T-helper 2 cell treated with Interferon-gamma antibody and Interleukin-4, amounts not matched to agents 100 ng/mL and 5 ng/mL, for 36 hours (primary cell): Measurements from ENCODE around the gene SVIL. TPM values are rescaled to one million over a fixed set of nuclear protein-coding genes. Genes with fewer than 3 reads are reported as not detected.
"Not testable (repeated sequence)": the region's sequence is repeated elsewhere in the genome, so short reads cannot be mapped to it uniquely, and the experiment has no call there.

Experiments used
- intact Hi-C: fragments of 100-400 bp; cut with micrococcal nuclease; formaldehyde crosslinking; loops from one replicate; pipeline ENCODE4 v1.15.1; 2023
- total RNA-seq: library from RNA; stranded (reverse); gene quantifications from 2 replicates; pipeline ENCODE4 v1.2.3, GENCODE V29; 2022

The SVIL gene
- total RNA-seq, 1 donor from 2014 or later = 18.3 TPM

DNA sequence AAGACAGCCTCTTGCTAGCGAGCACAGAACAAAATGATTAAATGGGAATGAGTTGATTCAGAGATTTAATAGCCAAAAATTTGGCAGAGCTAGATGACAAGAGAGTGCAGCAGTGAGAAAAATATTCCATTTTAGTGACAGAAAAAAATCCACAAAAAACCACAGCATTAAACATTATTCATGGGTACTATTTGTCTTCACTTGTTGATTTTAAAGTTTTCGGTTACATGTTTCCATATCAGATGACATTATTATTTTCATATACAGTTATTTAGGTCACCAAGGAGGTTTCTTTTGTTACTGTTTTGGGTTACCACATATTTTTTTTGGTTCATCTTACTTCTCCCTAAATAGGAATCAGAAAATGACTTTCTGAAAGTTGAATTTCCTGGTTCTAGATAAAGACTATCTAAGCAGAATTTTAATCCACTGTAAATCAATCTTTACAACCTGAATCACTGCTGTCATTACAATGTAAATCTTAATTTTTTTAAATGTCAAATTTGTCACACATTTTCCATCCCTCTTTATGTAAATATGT, 87.9 kb downstream of the SVIL start:
- intact Hi-C loops = no loop called here

DNA sequence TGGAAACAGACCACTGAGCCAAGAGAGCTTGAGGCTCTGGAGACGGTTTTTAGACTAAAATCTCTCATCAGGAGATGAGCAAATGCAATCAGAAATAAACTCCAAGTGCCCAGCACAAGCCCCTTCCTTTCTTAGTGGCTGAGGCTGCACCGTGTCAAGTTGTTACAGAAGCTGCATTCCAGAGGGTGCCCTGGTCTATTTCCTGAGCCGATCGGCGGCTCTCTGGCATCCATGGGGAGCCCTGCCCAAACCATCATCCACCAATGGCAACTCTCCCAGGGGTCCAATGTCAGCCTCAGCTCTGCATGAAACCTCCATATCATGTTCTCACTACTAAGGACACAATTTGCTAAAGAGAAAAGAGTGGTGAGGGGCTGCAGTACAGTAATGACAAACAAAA, 89.6 kb downstream of the SVIL start:
- intact Hi-C loops = no loop called here

DNA sequence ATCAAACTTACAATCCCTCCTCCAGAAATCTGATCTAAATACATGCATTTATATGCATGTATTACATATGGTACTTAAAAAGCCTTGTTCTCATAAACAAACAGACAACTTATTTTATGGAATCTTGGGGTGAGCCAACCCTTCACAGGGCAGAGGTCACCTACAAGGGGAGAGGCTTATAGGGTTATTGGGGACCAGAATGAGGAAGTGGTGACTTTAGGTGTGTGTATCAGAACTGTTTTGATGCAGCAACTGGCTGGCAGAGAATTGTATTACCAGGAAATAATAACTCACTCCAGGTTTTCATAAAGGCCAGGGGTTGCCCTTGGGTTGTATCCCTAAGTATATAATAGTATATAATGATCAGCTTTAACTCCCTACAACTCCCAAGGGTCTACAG, 91.1 kb downstream of the SVIL start:
- intact Hi-C loops = no loop called here

GRCh38 chr10:29542723-29543122, 92.0 kb downstream of the SVIL start:
- intact Hi-C loops = no loop called here

DNA sequence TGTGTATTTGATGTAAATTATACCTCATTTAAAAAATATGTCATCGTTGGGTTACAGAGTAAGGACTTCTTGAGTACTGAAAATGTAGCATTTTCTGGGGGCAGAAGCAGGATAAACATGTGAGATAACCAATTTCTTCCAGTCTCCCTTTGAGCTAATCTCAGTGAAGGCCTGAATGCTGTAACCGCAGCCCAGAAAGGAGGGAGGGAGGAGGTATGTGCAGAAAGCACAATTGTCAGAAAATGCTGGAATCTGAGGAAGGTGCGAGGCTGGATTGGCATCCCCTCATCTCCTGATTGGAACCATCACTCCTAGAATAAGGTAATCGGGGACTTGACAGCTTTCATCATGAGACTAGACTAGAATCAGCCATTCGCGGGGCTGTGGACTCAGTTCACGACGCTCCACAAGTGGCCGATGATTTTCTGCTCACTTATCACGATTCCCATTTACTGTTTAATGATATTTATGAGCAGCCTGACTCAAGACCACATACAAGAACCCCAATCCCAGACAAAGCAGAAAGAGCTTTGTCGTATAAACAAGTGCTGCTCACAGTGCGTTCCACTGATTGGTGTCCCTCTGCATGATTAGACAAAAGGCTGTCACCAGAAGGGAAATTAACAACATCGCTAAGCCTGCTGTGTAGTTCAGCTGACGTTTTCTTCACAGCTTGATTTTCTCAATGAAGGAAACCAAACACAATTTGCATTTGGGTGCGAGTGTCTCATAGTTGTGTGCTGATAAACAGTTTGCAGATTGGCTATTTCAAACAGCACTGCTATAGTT, 93.2 kb downstream of the SVIL start:
- intact Hi-C loops = no loop called here

- intact Hi-C loops = no loop called here
Measured at GRCh38 chr10:29540016-29540415, 94.8 kb downstream of the SVIL start.

- intact Hi-C loops = no loop called here
Measured at GRCh38 chr10:29539412-29539811, 95.4 kb downstream of the SVIL start.

DNA sequence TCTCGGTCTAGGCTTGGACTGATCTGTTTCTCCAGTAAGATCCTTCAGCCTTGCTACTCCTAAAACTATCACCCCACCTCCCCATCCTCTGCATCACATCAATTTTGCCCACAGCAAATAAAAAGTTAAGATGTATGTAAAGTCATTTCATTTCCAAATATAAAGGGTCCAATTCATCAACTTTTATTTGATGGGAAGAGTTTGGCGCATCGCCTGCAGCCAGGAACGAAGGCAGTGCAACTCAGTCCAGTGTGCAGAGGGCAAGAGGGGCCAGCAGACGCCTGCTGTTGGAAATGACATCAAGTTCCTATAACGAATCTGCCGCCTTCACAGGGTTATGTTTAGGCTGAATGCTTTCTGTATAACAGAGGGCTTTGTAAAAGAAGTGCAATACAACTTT, 97.0 kb downstream of the SVIL start:
- intact Hi-C loops = no loop called here

GRCh38 chr10:29536691-29537090, 98.1 kb downstream of the SVIL start:
- intact Hi-C loops = not testable (repeated sequence)

DNA sequence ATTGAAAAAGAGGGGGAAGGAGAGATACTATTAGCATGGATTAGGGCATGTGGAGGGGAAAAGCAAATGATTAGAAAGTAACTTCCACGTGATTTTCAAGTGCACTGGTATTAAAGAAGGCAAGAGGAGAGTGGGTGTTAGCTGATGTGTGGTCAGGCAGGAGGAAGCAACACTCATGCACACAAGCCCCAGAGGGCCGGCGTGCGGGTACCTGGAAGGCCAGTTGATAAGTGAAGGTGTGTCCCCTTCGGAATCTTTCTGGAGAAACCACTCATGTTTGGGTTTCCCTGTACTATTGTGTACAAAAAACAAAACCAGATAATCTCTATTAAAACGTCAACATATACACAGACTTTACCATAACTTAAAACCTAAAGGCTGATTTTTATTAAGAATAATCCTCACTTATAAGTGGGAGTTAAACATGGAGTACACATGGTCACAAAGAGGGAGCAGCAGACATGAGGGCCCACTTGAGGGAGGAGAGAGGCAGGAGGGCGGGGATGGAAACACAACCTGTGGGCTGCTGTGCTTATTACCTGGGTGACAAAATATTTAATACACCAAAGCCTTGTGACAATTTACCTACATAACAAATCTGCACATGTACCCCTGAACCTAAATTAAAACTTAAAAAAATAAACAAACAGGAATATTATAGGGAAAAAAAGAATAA, 98.9 kb downstream of the SVIL start:
- intact Hi-C loops = no loop called here

- intact Hi-C loops = no loop called here
Measured at GRCh38 chr10:29535012-29535777, 99.6 kb downstream of the SVIL start.

DNA sequence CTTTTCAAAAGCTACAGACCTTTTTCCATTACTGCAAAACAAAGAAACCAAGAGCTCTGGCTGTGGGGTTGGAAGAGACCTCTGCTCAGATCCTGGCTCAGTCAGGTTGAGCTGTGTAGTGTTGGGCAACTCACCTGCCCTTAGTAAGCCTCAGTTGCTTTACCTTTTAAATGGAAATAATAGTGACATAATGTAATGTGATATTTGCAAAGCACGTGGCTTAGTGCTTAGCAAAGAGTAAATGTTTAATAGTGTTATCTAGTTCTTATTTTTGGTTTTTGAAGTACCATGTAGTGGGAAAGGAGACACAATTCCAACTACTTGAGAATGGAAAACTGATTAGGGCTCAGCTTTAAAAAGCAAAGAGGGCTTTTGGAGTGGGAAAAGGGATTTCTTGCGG, 100.2 kb downstream of the SVIL start:
- intact Hi-C loops = no loop called here

DNA sequence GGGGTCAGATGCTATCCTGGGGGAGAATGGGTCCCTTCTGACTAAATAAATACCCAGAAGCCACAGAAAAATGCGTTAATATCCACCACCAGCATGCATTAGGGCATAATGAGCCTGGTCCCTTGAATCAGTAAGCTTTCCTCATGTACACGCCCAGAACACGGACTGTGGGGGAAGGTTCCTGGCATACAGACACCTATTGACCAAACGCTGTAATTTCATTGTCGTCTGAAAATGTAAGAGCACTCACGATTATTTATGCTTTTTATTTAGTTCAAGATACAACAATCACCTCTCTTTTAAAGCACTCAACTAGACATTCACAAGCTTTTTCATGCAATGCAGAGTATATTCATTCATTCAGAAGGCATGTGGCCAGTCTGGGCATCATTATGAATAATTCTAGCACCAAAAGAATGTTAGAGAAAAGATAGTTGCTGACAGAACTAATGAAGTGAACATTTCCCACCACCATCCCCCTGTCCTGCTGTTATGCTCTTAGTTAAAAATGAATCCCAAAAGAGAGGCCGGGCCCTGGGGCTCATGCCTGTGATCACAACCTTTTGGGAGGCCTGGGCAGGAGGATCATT, 101.0 kb downstream of the SVIL start:
- intact Hi-C loops = no loop called here

GRCh38 chr10:29533046-29533445, 101.7 kb downstream of the SVIL start:
- intact Hi-C loops = no loop called here

- intact Hi-C loops = no loop called here
Measured at GRCh38 chr10:29532256-29532878, 102.4 kb downstream of the SVIL start.

DNA sequence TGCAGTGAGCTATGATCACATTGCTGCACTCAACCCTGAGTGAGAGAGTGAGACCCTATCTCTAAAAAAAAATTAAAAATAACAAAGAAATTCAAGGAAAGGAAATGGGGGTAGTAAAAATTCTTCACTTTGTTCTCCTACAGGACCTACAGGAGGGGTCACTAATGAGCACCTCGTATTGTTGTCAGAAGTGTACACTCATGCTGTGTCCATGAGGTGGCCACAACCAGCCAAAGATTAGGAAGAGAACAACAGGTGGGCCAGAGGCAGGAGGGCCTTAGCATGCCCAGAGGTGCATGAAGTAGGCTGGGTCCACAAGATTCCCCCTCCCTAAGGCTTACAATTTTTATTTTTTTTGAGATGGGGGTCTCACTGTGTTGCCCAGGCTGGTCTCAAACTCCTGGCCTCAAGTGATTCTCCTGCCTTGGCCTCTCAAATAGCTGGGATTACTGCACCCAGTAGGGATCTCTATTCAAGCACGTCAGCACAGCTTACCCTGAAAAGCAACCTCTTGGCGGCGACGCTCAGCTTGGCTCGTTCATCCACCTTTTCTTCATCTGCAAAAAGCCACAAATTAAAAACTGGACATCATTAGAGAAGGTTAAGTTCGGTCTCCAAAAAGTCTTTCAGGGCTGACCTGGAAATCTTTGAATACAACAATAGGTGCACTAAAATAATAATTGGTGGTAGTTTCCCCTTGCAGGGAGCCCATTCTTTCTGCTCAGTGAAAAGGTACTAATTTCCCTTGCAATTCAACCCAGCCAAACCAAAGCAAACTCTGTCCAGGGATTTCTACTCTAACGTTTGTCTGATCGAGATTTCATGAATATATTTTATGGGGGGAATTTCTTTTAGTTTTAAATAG, 104.4 kb downstream of the SVIL start:
- intact Hi-C loops = no loop called here

- intact Hi-C loops = no loop called here
Measured at GRCh38 chr10:29529146-29529545, 105.6 kb downstream of the SVIL start.

- intact Hi-C loops = no loop called here
Measured at GRCh38 chr10:29525762-29526161, 109.0 kb downstream of the SVIL start.

DNA sequence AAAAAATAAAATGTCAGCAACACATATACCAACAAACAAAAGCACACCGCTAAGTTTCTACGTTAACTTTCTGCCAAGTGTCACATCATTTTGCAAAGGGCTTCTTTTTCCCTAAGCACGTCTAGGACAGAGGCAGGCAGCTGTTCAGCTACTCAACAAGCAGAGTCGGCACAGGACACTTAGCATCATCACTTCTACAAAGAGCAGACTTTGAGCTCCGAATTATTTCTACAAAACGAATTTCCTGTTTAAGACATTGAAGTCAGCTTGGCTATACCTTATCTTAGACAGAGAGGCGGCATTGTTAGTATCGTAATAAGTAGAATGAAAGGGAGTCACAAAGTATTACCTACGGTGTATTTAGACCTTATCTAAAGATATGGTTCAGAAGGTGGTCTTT, 110.1 kb downstream of the SVIL start:
- intact Hi-C loops = no loop called here

GRCh38 chr10:29524294-29524693, 110.5 kb downstream of the SVIL start:
- intact Hi-C loops = no loop called here
